Peyer's patch (tissue), 4 donors: ENCODE data around the gene TMEM8B. TPM values are rescaled to one million over a fixed set of nuclear protein-coding genes. Genes with fewer than 3 reads are reported as not detected.

ENCODE experiments used
- DNase-seq, 3 donors: peaks; one replicate each; pipeline ENCODE4 v3.0.0-alpha.2; 2017 to 2019
- H3K27ac ChIP-seq, 4 donors: fragments of 200-600 bp; sonication (generic); one replicate each; pipeline ENCODE4 v1.5.1; 2016 to 2019
- H3K27me3 ChIP-seq, 2 donors: fragments of 200-600 bp; sonication (generic); one replicate each; pipeline ENCODE4 v1.5.1; 2019
- H3K36me3 ChIP-seq, 3 donors: fragments of 200-600 bp; sonication (generic); one replicate each; pipeline ENCODE4 v1.5.1; 2016 to 2019
- H3K4me1 ChIP-seq, 4 donors: fragments of 200-600 bp; sonication (generic); one replicate each; pipeline ENCODE4 v1.5.1; 2016 to 2019
- H3K4me3 ChIP-seq, 4 donors: fragments of 200-600 bp; sonication (generic); 1 replicate in 3 of 4; 2 replicates in 1 of 4; pipeline ENCODE4 v1.5.1; 2016 to 2019; ENCODE audit warnings: mild to moderate bottlenecking in 1 of 4
- H3K9me3 ChIP-seq, 4 donors: fragments of 200-600 bp; sonication (generic); one replicate each; pipeline ENCODE4 v1.5.1; 2016 to 2019; ENCODE audit warnings: mild to moderate bottlenecking in 1 of 4
- CTCF ChIP-seq, 6 experiments: fragments of 450-650 bp in 4 of 6; fragments of 200-600 bp in 2 of 6; sonication (generic) in 1 of 6; IDR thresholded peaks; one replicate each; pipeline ENCODE4 v1.5.1; 2017 to 2019; ENCODE audit warnings: antibody characterized with exemption in 6 of 6, mild to moderate bottlenecking in 3 of 6, moderate library complexity in 1 of 6
- POLR2A ChIP-seq, 2 donors: fragments of 450-650 bp; IDR thresholded peaks; one replicate each; pipeline ENCODE4 v1.5.1; 2017; ENCODE audit warnings: antibody characterized with exemption in 2 of 2, mild to moderate bottlenecking in 2 of 2, moderate library complexity in 2 of 2
- total RNA-seq, 4 donors: library from RNA; depleted of rRNA; stranded (reverse); fragments of >200 nt; gene quantifications; one replicate each; pipeline ENCODE4 v1.1.0, GENCODE V29; 2016

TMEM8B gene
- total RNA-seq, 4 donors from 2014 or later = 6.0 to 11.6 (median 8.1) TPM

GRCh38 chr9:35835766-35836165 is 6.7 kb downstream of the TMEM8B start:
- no peaks in the 10 kb centered on the region for H3K9me3 ChIP-seq
- TF ChIP-seq POLR2A (IDR thresholded peaks at IDR 0.05) = no peak
- TF ChIP-seq CTCF (IDR thresholded peaks at IDR 0.05) = no peak
- H3K27ac ChIP-seq = peak overlapping the region in 1 of 4 donors; percentile 42
- DNase-seq = no peak
- no peaks in the 10 kb centered on the region for H3K36me3 ChIP-seq
- no peaks in the 10 kb centered on the region for H3K27me3 ChIP-seq
- peaks cover 0 to 19% (median 15%) of the 10 kb centered on the region in 4 donors for H3K4me1 ChIP-seq
- no peak overlapping the region for H3K4me3 ChIP-seq

GRCh38 chr9:35836595-35836994 is 7.6 kb downstream of the TMEM8B start:
- Histone ChIP-seq H3K36me3 (no peaks in the 10 kb centered on the region), H3K27me3 (no peaks in the 10 kb centered on the region), H3K9me3 (no peaks in the 10 kb centered on the region), H3K27ac (no peak overlapping the region), H3K4me3 (no peak overlapping the region), H3K4me1 (peaks cover 0 to 19% (median 15%) of the 10 kb centered on the region in 4 donors)
- no peak for DNase-seq
- TF ChIP-seq CTCF (IDR thresholded peaks at IDR 0.05) (no peak), POLR2A (IDR thresholded peaks at IDR 0.05) (no peak)

GRCh38 chr9:35839926-35840325 is 10.9 kb downstream of the TMEM8B start:
- H3K36me3 ChIP-seq = no peaks in the 10 kb centered on the region

GRCh38 chr9:35840881-35841644 is 12.0 kb downstream of the TMEM8B start:
- no peak for DNase-seq
- Histone ChIP-seq H3K27ac (no peak overlapping the region), H3K4me3 (no peak overlapping the region), H3K36me3 (no peaks in the 10 kb centered on the region), H3K4me1 (peaks cover 0 to 22% (median 3%) of the 10 kb centered on the region in 4 donors), H3K27me3 (no peaks in the 10 kb centered on the region), H3K9me3 (no peaks in the 10 kb centered on the region)
- TF ChIP-seq CTCF (IDR thresholded peaks at IDR 0.05) (no peak), POLR2A (IDR thresholded peaks at IDR 0.05) (no peak)

More at GRCh38 chr9:35839926-35840325, 10.9 kb downstream of the TMEM8B start:
- DNase-seq = no peak
- Histone ChIP-seq H3K4me3 (no peak overlapping the region), H3K9me3 (no peaks in the 10 kb centered on the region), H3K4me1 (peaks cover 0 to 20% (median 3%) of the 10 kb centered on the region in 4 donors), H3K27me3 (no peaks in the 10 kb centered on the region), H3K27ac (no peak overlapping the region)
- TF ChIP-seq POLR2A (IDR thresholded peaks at IDR 0.05) (no peak), CTCF (IDR thresholded peaks at IDR 0.05) (no peak)

- DNase-seq = no peak
- Histone ChIP-seq H3K36me3 (no peaks in the 10 kb centered on the region), H3K27me3 (no peaks in the 10 kb centered on the region), H3K27ac (no peak overlapping the region), H3K4me1 (peaks cover 0 to 23% (median 5%) of the 10 kb centered on the region in 4 donors), H3K4me3 (no peak overlapping the region), H3K9me3 (no peaks in the 10 kb centered on the region)
- TF ChIP-seq POLR2A (IDR thresholded peaks at IDR 0.05) (no peak), CTCF (IDR thresholded peaks at IDR 0.05) (no peak)
Observed at GRCh38 chr9:35841645-35841900, 12.5 kb downstream of the TMEM8B start.
